ENCODE measurements around the gene ACSM3.

Gene ACSM3

GRCh38 chr16:20844054-20844453 is 80.2 kb downstream of the ACSM3 start:
- no peak for DNase-seq (ENCODE audit: low read depth)
- TF ChIP-seq CTCF (IDR thresholded peaks at IDR 0.05; ENCODE audit: low read depth, low read length, missing control alignments) = no peak
- in situ Hi-C loops (cut with HindIII; ENCODE audit: low sequenced_read_pairs) = loop anchor here (10.0 kb wide), 1 partner anchor 341 kb away; no protein-coding TSS in a partner anchor
- no peak overlapping the region for H3K4me3 ChIP-seq (ENCODE audit: low read depth, low read length)

- in situ Hi-C loops (cut with HindIII; ENCODE audit: low sequenced_read_pairs) = loop anchor here (10.0 kb wide), 1 partner anchor 340 kb away; no protein-coding TSS in a partner anchor
- no peak overlapping the region for H3K4me3 ChIP-seq (ENCODE audit: low read depth, low read length)
- DNase-seq (ENCODE audit: low read depth) = no peak
- TF ChIP-seq CTCF (IDR thresholded peaks at IDR 0.05; ENCODE audit: low read depth, low read length, missing control alignments) = no peak
Observed at GRCh38 chr16:20844588-20844987, 80.8 kb downstream of the ACSM3 start.

- H3K4me3 ChIP-seq (ENCODE audit: low read depth, low read length) = no peak overlapping the region
- in situ Hi-C loops (cut with HindIII; ENCODE audit: low sequenced_read_pairs) = loop anchor here (5.0 to 10.0 kb wide), 2 partner anchors 339 to 456 kb away; no protein-coding TSS in a partner anchor
- DNase-seq (ENCODE audit: low read depth) = no peak
- TF ChIP-seq CTCF (IDR thresholded peaks at IDR 0.05; ENCODE audit: low read depth, low read length, missing control alignments) = no peak
Observed at GRCh38 chr16:20846030-20846429, 82.2 kb downstream of the ACSM3 start.

- no peak for TF ChIP-seq CTCF (IDR thresholded peaks at IDR 0.05; ENCODE audit: low read depth, low read length, missing control alignments)
- no peak for DNase-seq (ENCODE audit: low read depth)
- in situ Hi-C loops (cut with HindIII; ENCODE audit: low sequenced_read_pairs) = loop anchor here (5.0 to 10.0 kb wide), 2 partner anchors 338 to 456 kb away; no protein-coding TSS in a partner anchor
- H3K4me3 ChIP-seq (ENCODE audit: low read depth, low read length) = no peak overlapping the region
Observed at GRCh38 chr16:20846551-20846950, 82.7 kb downstream of the ACSM3 start.
